Measurements from ENCODE around the gene SORBS2.

Gene SORBS2

GRCh38 chr4:185677637-185678314 lies 134.2 kb downstream of the SORBS2 start:
- no peak for DNase-seq (ENCODE audit: low spot score)

GRCh38 chr4:185672618-185673017 lies 139.4 kb downstream of the SORBS2 start:
- no peak for DNase-seq (ENCODE audit: low spot score)

- no peak for DNase-seq (ENCODE audit: low spot score)
Measured at GRCh38 chr4:185672151-185672550, 139.8 kb downstream of the SORBS2 start.

- DNase-seq (ENCODE audit: low spot score) = no peak
Measured at GRCh38 chr4:185671496-185671895, 140.5 kb downstream of the SORBS2 start.

GRCh38 chr4:185671066-185671465 lies 140.9 kb downstream of the SORBS2 start:
- no peak for DNase-seq (ENCODE audit: low spot score)

GRCh38 chr4:185669288-185669687 lies 142.7 kb downstream of the SORBS2 start:
- DNase-seq (ENCODE audit: low spot score) = no peak

- DNase-seq (ENCODE audit: low spot score) = no peak
Measured at GRCh38 chr4:185666156-185666555, 145.8 kb downstream of the SORBS2 start.

- no peak for DNase-seq (ENCODE audit: low spot score)
Measured at GRCh38 chr4:185665655-185666054, 146.3 kb downstream of the SORBS2 start.

GRCh38 chr4:185664481-185664880 lies 147.5 kb downstream of the SORBS2 start:
- DNase-seq (ENCODE audit: low spot score) = no peak

- no peak for DNase-seq (ENCODE audit: low spot score)
Measured at GRCh38 chr4:185662030-185662778, 149.8 kb downstream of the SORBS2 start.

- no peak for DNase-seq (ENCODE audit: low spot score)
Measured at GRCh38 chr4:185660340-185660739, 151.7 kb downstream of the SORBS2 start.

- no peak for DNase-seq (ENCODE audit: low spot score)
Measured at GRCh38 chr4:185657699-185658098, 154.3 kb downstream of the SORBS2 start.

GRCh38 chr4:185657183-185657582 lies 154.8 kb downstream of the SORBS2 start:
- DNase-seq (ENCODE audit: low spot score) = no peak

- no peak for DNase-seq (ENCODE audit: low spot score)
Measured at GRCh38 chr4:185656467-185656931, 155.5 kb downstream of the SORBS2 start.

GRCh38 chr4:185654965-185655554 lies 156.9 kb downstream of the SORBS2 start:
- no peak for DNase-seq (ENCODE audit: low spot score)

GRCh38 chr4:185654311-185654710 lies 157.7 kb downstream of the SORBS2 start:
- no peak for DNase-seq (ENCODE audit: low spot score)

- DNase-seq (ENCODE audit: low spot score) = no peak
Measured at GRCh38 chr4:185651851-185652250, 160.1 kb downstream of the SORBS2 start.

- DNase-seq (ENCODE audit: low spot score) = no peak
Measured at GRCh38 chr4:185651137-185651677, 160.8 kb downstream of the SORBS2 start.

- DNase-seq (ENCODE audit: low spot score) = no peak
Measured at GRCh38 chr4:185648631-185649030, 163.4 kb downstream of the SORBS2 start.

GRCh38 chr4:185645403-185645802 lies 166.6 kb downstream of the SORBS2 start:
- DNase-seq (ENCODE audit: low spot score) = no peak

GRCh38 chr4:185644408-185644807 lies 167.6 kb downstream of the SORBS2 start:
- no peak for DNase-seq (ENCODE audit: low spot score)

GRCh38 chr4:185642907-185643306 lies 169.1 kb downstream of the SORBS2 start:
- DNase-seq (ENCODE audit: low spot score) = no peak
